Osteoblast (primary cell): ENCODE results near the gene PTGS2. TPM values are rescaled to one million over a fixed set of nuclear protein-coding genes. Genes with fewer than 3 reads are reported as not detected.

Source experiments
- DNase-seq: peaks from one replicate; pipeline ENCODE4 v3.0.0; 2011; ENCODE audit warnings: low spot score, mixed read lengths; ENCODE audit not compliant: insufficient read length; ENCODE audit errors: missing footprints
- H2AFZ ChIP-seq: 2 replicates; pipeline ENCODE4 v1.6.0; 2011; ENCODE audit warnings: mild to moderate bottlenecking, low read length
- H3K27ac ChIP-seq: 2 replicates; pipeline ENCODE4 v1.5.1; 2011; ENCODE audit warnings: mild to moderate bottlenecking, low read depth, low read length, moderate library complexity
- H3K27me3 ChIP-seq: 2 replicates; pipeline ENCODE4 v1.6.0; 2012; ENCODE audit warnings: mild to moderate bottlenecking, control low read depth, inconsistent platforms, low read length, moderate library complexity; ENCODE audit not compliant: insufficient read depth
- H3K36me3 ChIP-seq: 2 replicates; pipeline ENCODE4 v1.5.1; 2011; ENCODE audit warnings: mild to moderate bottlenecking, low read length, control low read depth, moderate library complexity; ENCODE audit not compliant: insufficient read depth
- H3K4me1 ChIP-seq: 2 replicates; pipeline ENCODE4 v1.5.1; 2011; ENCODE audit warnings: mild to moderate bottlenecking, low read length, control low read depth, moderate library complexity; ENCODE audit not compliant: insufficient read depth
- H3K4me2 ChIP-seq: 2 replicates; pipeline ENCODE4 v1.6.0; 2011; ENCODE audit warnings: mild to moderate bottlenecking, low read length; ENCODE audit not compliant: insufficient read depth
- H3K4me3 ChIP-seq: fragments of 200-600 bp; sonication (generic); 3 replicates; pipeline ENCODE4 v1.5.1; 2012; ENCODE audit warnings: mild to moderate bottlenecking, low read length, inconsistent platforms; ENCODE audit not compliant: insufficient read depth
- H3K79me2 ChIP-seq: 2 replicates; pipeline ENCODE4 v1.6.0; 2012; ENCODE audit warnings: mild to moderate bottlenecking, low read length, control low read depth, inconsistent platforms; ENCODE audit not compliant: insufficient read depth
- H3K9me3 ChIP-seq: 2 replicates; pipeline ENCODE4 v1.5.1; 2011; ENCODE audit warnings: low read depth, low read length, control low read depth
- H4K20me1 ChIP-seq: 2 replicates; pipeline ENCODE4 v1.6.0; 2012; ENCODE audit warnings: mild to moderate bottlenecking, low read length, control low read depth; ENCODE audit not compliant: insufficient read depth
- CTCF ChIP-seq: IDR thresholded peaks from 2 replicates; pipeline ENCODE4 v1.5.1; 2011; ENCODE audit warnings: mild to moderate bottlenecking, low read depth, low read length, moderate library complexity; ENCODE audit errors: extremely low read depth
- total RNA-seq: library from RNA; depleted of rRNA; stranded (reverse); fragments of >200 nt; gene quantifications from 2 replicates; pipeline ENCODE4 v1.2.3, GENCODE V29; 2012

Gene PTGS2
- total RNA-seq, 1 donor: 3.3 TPM

- Histone ChIP-seq H3K9me3 (no peaks in the 10 kb centered on the region), H3K27me3 (no peaks in the 10 kb centered on the region), H4K20me1 (no peaks in the 10 kb centered on the region), H3K4me2 (peak overlapping the region; percentile 97), H3K36me3 (no peaks in the 10 kb centered on the region), H3K27ac (peak overlapping the region; percentile 18), H3K79me2 (peaks cover 10% of the 10 kb centered on the region), H3K4me1 (peaks cover 19% of the 10 kb centered on the region), H2AFZ (peak overlapping the region; percentile 30), H3K4me3 (no peak overlapping the region)
- no peak for TF ChIP-seq CTCF
- DNase-seq: no peak
These were observed 3.6 kb upstream of the PTGS2 start for GRCh38 chr1:186683652-186684410.

- no peak for DNase-seq
- TF ChIP-seq CTCF: peak; percentile 44
- Histone ChIP-seq H3K27me3 (no peaks in the 10 kb centered on the region), H3K4me3 (peak overlapping the region; percentile 93), H4K20me1 (no peaks in the 10 kb centered on the region), H3K79me2 (peaks cover 10% of the 10 kb centered on the region), H2AFZ (no peak overlapping the region), H3K27ac (peak overlapping the region; percentile 97), H3K4me2 (peak overlapping the region; percentile 97), H3K36me3 (no peaks in the 10 kb centered on the region), H3K9me3 (no peaks in the 10 kb centered on the region), H3K4me1 (peaks cover 19% of the 10 kb centered on the region)
These were observed 2.5 kb upstream of the PTGS2 start for GRCh38 chr1:186682736-186683135.

- H3K27ac ChIP-seq: peak overlapping the region; percentile 97
- H3K4me3 ChIP-seq: peak overlapping the region; percentile 93
- H3K9me3 ChIP-seq: no peaks in the 10 kb centered on the region
- no peak for TF ChIP-seq CTCF
- H3K4me1 ChIP-seq: peaks cover 19% of the 10 kb centered on the region
- peaks cover 5% of the 10 kb centered on the region for H3K36me3 ChIP-seq
- H2AFZ ChIP-seq: no peak overlapping the region
- DNase-seq: peak; percentile 78
- no peaks in the 10 kb centered on the region for H3K27me3 ChIP-seq
- H4K20me1 ChIP-seq: no peaks in the 10 kb centered on the region
- H3K79me2 ChIP-seq: peaks cover 10% of the 10 kb centered on the region
- H3K4me2 ChIP-seq: peak overlapping the region; percentile 97
These were observed 1.6 kb upstream of the PTGS2 start for GRCh38 chr1:186681801-186682200.

- no peaks in the 10 kb centered on the region for H3K27me3 ChIP-seq
- H4K20me1 ChIP-seq: no peaks in the 10 kb centered on the region
- peak overlapping the region; percentile 80 for H2AFZ ChIP-seq
- H3K4me1 ChIP-seq: peaks cover 19% of the 10 kb centered on the region
- peak overlapping the region; percentile 97 for H3K27ac ChIP-seq
- H3K4me3 ChIP-seq: peak overlapping the region; percentile 93
- H3K36me3 ChIP-seq: peaks cover 12% of the 10 kb centered on the region
- no peaks in the 10 kb centered on the region for H3K9me3 ChIP-seq
- peaks cover 10% of the 10 kb centered on the region for H3K79me2 ChIP-seq
- DNase-seq: no peak
- peak overlapping the region; percentile 97 for H3K4me2 ChIP-seq
- TF ChIP-seq CTCF: no peak
These were observed 898 bp upstream of the PTGS2 start for GRCh38 chr1:186681121-186681520.
